ENCODE measurements around the gene NPAS1.

The NPAS1 gene

DNA sequence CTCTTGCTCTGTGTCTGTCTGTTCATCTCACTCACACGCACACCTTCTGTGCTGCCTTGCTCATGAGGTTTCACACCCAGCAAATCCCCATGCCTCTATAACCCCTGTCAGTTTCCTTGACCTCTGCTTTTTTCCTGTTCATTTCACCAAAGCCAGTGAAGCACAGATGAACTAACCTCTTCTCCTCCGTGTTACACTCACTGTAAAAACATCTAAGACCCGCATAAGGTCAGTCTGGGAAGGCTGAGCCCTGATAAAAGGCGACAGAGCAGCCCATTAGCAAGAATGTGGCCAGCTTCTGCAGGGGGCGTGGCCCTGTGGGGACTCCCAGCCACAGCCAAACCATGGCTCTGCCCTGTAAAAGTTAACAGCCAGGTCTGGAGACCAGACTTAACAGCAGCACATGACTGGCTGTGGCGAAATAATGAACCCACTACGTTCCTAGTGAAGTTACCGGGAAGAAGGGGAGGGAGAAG, 42.8 kb upstream of the NPAS1 start:
- H3K27ac ChIP-seq = 0 out of 2 replicates have a peak overlapping the region, but pooled peaks have one; percentile 7
- TF ChIP-seq, protein P1, sequence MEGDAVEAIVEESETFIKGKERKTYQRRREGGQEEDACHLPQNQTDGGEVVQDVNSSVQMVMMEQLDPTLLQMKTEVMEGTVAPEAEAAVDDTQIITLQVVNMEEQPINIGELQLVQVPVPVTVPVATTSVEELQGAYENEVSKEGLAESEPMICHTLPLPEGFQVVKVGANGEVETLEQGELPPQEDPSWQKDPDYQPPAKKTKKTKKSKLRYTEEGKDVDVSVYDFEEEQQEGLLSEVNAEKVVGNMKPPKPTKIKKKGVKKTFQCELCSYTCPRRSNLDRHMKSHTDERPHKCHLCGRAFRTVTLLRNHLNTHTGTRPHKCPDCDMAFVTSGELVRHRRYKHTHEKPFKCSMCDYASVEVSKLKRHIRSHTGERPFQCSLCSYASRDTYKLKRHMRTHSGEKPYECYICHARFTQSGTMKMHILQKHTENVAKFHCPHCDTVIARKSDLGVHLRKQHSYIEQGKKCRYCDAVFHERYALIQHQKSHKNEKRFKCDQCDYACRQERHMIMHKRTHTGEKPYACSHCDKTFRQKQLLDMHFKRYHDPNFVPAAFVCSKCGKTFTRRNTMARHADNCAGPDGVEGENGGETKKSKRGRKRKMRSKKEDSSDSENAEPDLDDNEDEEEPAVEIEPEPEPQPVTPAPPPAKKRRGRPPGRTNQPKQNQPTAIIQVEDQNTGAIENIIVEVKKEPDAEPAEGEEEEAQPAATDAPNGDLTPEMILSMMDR (IDR thresholded peaks at IDR 0.05) = no peak
- TF ChIP-seq ZFX (IDR thresholded peaks at IDR 0.05; ENCODE audit: borderline replicate concordance) = no peak

DNA sequence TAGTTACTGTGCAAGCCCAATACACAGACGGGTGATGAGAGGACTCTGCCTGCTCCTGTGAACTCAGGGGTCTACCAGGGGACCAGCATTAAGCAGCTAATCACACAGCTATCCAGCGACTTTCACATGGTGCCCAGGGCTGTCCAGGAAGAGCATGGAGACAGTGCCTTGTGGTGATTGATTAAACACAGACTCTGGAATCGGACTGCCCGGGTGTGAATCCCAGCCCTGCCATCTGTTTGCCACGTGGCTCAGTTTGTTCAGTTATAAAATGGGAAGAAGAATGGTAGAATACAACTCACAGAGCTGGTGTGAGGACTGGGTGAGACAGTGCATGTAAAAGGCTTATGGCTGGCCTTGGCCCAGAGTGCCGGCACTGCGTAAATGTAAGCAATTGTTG, 42.1 kb upstream of the NPAS1 start:
- no peak overlapping the region for H3K27ac ChIP-seq
- TF ChIP-seq ZFX (IDR thresholded peaks at IDR 0.05; ENCODE audit: borderline replicate concordance) = no peak
- TF ChIP-seq, protein P1 (IDR thresholded peaks at IDR 0.05) = no peak

DNA sequence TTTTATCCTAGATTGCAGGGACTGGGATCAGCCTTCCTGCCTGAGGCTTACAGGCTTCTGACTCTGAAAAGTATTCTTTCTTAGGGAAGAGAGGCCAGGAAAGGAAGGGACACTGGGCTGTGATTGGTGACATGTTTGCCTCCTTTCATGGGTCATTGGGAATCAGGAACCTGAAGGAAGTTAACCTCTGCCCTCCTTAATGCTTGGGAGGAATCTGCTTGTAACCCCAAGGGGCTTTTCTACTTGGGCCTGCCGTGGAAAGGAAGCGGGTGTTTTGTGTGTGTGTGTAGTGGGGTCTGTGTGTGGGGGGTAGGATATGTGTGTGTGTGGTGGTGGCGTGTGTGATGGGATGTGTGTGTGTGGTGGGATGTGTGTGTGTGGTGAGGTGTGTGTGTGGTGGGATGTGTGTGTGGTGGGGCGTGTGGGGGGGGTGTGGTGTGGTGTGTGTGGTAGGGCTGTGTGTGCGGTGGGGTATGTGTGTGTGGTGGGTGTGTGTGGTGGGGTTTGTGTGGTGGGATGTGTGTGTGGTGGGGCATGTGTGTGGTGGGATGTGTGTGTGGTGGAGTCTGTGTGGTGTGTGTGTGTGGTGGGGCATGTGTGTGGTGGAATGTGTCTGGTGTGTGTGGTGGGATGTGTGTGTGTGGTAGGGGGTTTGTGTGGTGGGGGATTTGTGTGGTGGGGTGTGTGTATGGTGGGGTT, 41.3 kb upstream of the NPAS1 start:
- H3K27ac ChIP-seq = no peak overlapping the region
- no peak for TF ChIP-seq ZFX (IDR thresholded peaks at IDR 0.05; ENCODE audit: borderline replicate concordance)
- TF ChIP-seq, protein P1 (IDR thresholded peaks at IDR 0.05) = no peak

DNA sequence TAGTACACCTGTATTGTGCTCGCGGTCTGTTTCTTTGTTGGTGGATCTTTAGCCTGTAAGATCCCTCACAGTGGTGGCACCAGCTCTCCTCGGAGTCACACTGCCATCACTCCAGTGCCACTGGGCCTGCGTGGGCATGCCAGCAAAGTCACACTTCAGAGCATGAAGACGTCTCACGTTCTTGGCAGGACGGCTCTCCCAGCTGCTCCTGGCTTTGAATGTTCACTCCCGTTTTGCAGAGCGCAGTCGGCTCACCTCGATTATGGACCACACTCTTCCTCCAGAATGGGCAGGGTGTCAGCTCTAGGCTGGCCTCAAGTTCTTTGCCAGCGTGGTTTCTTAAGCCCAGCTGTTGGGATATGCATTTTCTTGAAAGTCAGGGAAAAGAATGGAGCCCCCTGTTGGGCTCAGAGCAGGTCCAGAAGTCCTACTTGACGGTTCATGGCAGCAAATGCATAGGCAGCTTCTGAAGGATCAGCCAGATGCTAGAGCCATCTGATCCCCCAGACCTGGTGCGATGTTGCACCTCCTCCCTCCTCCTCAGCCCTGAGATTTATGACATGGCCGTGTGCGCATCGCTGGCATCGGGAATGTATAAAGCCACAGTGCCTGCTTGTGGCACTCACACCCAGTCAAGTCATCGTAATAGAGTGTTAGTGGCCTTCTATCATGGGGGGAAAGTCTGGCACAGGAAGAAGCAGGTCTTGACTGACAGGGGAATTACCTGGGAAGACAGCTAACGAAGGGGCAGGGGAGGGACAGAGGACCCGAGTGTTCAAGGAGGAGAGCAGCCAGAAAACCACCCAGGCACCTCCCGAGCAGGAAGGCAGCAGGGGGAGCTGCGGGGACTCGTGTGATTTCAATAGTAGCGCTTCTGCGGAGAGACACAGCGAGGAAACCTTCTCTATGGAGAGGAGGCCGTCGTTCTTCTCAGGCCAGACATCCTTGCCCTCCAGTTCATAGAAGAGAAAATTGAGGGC, 40.2 kb upstream of the NPAS1 start:
- no peak for TF ChIP-seq ZFX (IDR thresholded peaks at IDR 0.05; ENCODE audit: borderline replicate concordance)
- TF ChIP-seq, protein P1 (IDR thresholded peaks at IDR 0.05) = no peak

DNA sequence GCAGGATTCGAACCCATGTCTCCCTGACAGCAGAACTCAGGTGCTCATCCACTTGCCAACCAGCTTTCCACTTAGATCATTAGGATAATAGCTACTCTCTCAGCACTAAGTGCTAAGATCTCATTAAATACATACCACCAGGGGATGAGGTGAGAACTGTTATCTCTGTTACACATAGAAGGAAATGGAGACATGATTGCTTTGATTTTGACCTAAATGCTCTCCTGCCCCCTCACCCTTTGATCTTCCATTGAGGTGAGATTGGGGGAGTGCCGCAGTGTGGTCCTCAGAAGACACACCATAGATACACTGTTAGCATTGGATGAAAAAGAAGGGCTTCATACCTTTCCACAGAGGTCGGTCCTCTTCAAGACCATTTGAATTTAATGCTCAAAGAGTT, 38.9 kb upstream of the NPAS1 start:
- TF ChIP-seq, protein P1 (IDR thresholded peaks at IDR 0.05) = no peak
- no peak for TF ChIP-seq ZFX (IDR thresholded peaks at IDR 0.05; ENCODE audit: borderline replicate concordance)
- H3K27ac ChIP-seq = peak overlapping the region; percentile 12; the same call in 1 of the 2 replicates

More for the DNA sequence above, 40.2 kb upstream of the NPAS1 start:
- no peak overlapping the region for H3K27ac ChIP-seq

DNA sequence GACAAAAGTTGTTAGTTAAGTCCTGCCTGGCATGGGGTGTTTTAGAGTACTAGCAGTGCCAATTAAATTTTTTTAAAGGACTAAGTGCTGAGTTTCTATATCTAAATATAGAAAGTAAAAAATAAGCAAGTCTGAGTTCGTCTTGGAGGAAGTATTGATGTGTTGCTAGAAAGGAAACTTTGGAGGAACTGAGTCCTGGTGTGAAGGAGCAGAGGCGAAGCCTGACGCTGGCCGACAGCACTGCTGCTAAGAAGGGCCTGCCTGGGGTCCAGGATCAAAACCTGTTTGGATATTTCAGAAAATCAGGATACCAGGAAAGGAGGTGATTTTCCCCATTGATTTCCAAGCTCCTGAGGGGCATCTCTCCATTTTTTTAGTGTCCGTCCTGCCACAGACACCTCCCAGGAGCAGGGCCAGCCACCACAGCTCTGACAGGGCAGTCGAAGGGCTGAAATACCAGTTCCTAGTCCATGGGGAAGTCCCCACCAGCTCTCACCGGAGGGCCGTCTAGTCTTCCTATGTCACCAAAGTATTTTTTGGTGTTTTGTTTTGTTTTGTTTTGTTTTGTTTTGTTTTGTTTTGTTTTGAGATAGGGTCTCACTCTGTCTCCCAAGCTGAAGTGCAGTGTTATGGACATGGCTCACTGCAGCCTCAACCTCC, 38.2 kb upstream of the NPAS1 start:
- peak overlapping the region; percentile 12; the same call in 1 of the 2 replicates for H3K27ac ChIP-seq
- TF ChIP-seq, protein P1 (IDR thresholded peaks at IDR 0.05) = no peak
- no peak for TF ChIP-seq ZFX (IDR thresholded peaks at IDR 0.05; ENCODE audit: borderline replicate concordance)

All from 22Rv1 (cell line).